Epithelial cell of prostate (primary cell): ENCODE data around the gene POR.

Experiments used
- DNase-seq: peaks from one replicate; pipeline ENCODE4 v3.0.0-alpha.2; 2011; ENCODE audit warnings: low read depth, low spot score
- H3K27ac ChIP-seq: fragments of 450-650 bp; 2 replicates; pipeline ENCODE4 v1.5.1; 2017; ENCODE audit warnings: mild to moderate bottlenecking

POR gene

DNA sequence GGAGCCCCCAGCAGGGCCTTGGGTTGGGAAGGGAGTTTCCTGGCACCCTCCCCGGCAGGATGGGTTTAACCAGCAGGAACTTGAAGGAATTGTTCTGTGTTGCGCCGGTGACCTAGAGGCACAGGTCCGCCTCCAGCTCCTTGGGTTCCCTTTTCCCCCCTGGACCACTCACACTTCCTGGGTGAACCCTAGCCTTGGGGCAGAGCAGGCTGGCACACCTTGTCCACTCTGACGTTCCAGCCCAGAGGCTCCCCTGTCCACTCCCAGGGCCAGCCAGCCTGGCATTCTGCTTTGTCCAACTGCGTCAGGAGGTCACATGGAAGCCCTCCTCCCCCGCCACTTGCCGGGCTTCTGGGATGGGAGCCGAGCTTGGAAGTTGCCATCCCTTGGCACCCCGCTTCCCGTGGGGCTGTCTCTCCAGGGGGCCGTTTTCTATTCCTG is 53.6 kb downstream of the POR start:
- no peak overlapping the region for H3K27ac ChIP-seq
- no peak for DNase-seq

GRCh38 chr7:75969182-75969581 is 54.2 kb downstream of the POR start:
- no peak for DNase-seq
- no peak overlapping the region for H3K27ac ChIP-seq

- DNase-seq: no peak
- H3K27ac ChIP-seq: no peak overlapping the region
Measured at GRCh38 chr7:75969704-75970498, 54.9 kb downstream of the POR start.

- no peak for DNase-seq
- H3K27ac ChIP-seq: no peak overlapping the region
Measured at GRCh38 chr7:75971309-75971960, 56.5 kb downstream of the POR start.

GRCh38 chr7:75971961-75972763 is 57.2 kb downstream of the POR start:
- no peak overlapping the region for H3K27ac ChIP-seq
- DNase-seq: no peak

DNA sequence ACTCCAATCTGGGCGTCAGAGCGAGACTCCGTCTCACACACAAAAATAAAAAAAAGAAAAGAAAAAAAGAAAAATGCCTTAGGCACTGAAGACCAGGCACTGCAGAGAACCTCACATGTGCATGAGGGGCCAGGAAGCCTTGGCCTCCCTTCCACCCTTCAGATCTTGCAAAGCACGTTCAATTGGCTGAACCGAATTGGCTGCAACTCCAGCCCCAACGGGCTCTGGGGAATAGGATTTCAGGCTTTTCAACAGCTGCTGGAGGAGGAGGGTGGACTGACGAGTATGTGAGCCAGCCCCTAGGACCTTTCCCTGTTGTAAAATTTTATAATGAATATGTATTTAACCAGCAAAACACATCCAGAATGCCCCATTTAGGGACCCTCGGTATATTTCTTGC is 62.8 kb downstream of the POR start:
- H3K27ac ChIP-seq: no peak overlapping the region
- no peak for DNase-seq

GRCh38 chr7:75979759-75980429 is 64.9 kb downstream of the POR start:
- no peak for DNase-seq
- H3K27ac ChIP-seq: no peak overlapping the region

GRCh38 chr7:75980430-75981202 is 65.7 kb downstream of the POR start:
- no peak overlapping the region for H3K27ac ChIP-seq
- DNase-seq: no peak

GRCh38 chr7:75981203-75981452 is 66.2 kb downstream of the POR start:
- DNase-seq: no peak
- H3K27ac ChIP-seq: no peak overlapping the region

DNA sequence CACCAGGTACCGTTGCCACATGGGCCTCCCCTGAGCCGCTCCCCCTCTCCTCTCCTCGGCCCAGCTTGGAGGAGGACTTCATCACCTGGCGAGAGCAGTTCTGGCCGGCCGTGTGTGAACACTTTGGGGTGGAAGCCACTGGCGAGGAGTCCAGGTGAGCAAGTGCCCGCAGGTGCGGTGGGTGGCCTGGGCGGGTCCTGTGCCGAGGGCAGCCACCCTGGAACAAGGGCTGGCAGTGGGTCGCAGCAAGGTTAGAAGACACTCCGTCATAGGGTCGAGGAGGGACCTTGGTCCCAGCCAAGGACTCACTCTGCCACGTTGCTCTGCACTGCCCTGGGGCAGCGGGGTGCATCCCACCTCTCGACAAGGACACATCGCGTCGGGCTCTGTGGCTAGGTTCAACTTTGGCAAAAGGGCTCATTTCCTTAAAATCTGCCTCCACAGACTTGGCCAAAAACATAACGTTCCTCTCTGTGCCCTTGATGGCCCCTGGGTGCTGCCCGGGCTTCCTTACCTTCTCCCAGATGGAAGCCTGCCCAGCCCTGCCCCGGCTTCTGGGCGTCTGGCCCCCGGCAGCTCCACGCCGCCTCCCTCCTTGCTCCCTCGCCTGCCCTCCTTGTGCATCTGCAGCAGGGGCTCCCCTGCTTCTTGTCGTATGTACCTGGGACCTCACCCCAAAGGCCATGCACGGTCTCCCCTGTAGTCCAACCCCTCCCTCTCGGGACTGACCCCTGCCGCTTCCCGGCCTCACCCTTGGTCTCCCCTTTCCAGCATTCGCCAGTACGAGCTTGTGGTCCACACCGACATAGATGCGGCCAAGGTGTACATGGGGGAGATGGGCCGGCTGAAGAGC is 66.7 kb downstream of the POR start:
- H3K27ac ChIP-seq: no peak overlapping the region
- DNase-seq: no peak

- no peak for DNase-seq
- H3K27ac ChIP-seq: no peak overlapping the region
Measured at GRCh38 chr7:75982306-75983064, 67.5 kb downstream of the POR start.

DNA sequence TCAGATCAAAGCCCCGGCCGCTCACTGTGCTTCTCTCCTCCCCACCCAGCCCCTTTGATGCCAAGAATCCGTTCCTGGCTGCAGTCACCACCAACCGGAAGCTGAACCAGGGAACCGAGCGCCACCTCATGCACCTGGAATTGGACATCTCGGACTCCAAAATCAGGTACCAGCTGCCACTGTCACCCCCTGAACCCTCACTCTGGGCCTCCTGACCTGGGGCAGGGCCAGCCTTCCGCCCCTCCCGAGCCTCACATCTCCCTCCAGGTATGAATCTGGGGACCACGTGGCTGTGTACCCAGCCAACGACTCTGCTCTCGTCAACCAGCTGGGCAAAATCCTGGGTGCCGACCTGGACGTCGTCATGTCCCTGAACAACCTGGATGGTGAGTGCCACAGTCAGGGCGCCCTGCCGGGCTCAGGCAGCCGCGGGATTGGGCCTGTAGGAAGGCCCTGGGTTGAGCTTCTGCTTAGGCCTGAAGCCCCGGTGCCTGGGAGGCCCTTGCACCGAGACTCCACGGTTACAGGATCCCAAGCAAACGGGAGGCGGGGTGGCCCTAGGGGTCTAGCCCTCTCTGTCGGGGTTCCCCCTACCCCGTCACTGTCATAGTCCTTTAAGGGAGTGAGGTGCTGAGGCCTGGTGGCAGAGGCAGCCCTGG is 68.6 kb downstream of the POR start:
- DNase-seq: no peak
- no peak overlapping the region for H3K27ac ChIP-seq

DNA sequence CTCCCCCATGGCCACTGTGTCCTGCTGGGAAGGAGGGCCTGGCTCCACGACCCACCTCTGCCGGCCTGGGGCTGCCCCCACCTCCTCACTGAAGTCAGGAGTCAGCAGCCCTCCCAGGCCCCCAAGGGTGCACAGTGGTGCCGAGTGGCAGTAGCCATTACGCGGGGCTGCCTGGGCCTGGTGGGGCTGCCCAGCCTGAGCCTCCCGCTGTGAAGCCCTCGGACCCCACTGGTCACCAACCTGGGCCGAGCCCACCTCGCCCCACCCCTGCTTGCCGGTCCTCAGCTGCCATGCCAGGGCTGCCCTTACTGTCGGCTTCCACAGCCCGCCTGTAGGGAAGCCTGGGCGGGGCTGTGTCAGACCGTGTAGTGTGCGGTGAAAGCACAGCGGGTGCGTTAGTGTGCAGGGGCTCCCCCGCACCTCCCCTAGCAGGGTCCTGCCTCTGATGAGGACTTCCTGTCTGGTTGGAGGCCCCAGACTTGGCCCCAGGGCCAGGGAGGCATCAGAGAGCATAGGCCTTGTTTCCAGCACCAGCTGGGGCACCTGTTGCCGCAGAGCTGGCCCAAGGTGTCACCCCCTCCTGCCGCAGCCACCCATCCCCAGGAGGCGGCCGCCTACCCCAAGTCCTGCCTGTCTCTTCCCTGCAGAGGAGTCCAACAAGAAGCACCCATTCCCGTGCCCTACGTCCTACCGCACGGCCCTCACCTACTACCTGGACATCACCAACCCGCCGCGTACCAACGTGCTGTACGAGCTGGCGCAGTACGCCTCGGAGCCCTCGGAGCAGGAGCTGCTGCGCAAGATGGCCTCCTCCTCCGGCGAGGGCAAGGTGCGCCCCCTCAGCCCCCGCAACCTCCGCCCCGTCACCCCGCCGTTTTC is 69.4 kb downstream of the POR start:
- no peak overlapping the region for H3K27ac ChIP-seq
- no peak for DNase-seq

DNA sequence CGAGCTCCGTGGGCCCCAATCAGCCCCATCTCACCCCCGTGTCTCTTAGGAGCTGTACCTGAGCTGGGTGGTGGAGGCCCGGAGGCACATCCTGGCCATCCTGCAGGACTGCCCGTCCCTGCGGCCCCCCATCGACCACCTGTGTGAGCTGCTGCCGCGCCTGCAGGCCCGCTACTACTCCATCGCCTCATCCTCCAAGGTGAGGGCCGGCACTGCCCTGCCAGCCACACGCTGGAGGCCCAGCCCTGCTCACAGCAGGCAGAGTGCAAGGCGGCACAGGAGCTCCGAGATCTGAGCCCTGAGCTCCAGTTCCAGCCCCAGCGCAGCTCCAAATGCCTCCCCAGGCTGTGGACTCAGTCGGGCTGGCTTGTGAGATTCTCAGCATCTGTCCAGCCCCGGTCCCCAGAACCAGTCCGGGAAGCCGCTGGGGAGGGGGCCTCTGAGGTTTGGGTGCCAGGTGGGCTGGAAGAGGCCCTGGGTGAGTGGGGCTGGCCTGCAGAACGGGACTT is 70.1 kb downstream of the POR start:
- no peak for DNase-seq
- H3K27ac ChIP-seq: no peak overlapping the region

- no peak for DNase-seq
- no peak overlapping the region for H3K27ac ChIP-seq
Measured at GRCh38 chr7:75985518-75986146, 70.7 kb downstream of the POR start.

- DNase-seq: no peak
- no peak overlapping the region for H3K27ac ChIP-seq
Measured at GRCh38 chr7:75986147-75986781, 71.3 kb downstream of the POR start.
